Lung (tissue), 12 donors: Measurements from ENCODE around the gene MINPP1. TPM values are rescaled to one million over a fixed set of nuclear protein-coding genes. Genes with fewer than 3 reads are reported as not detected.
A peak's percentile ranks its signal among the peaks of the same experiment; 100 is the strongest.

Experiments
- ATAC-seq: fragments of 200-7000 bp; cut with Tn5 transposase; one replicate; pipeline ENCODE4 v1.9.1; 2020; ENCODE audit warnings: moderate number of reproducible peaks; ENCODE audit not compliant: insufficient read depth, low FRiP score
- DNase-seq, 3 donors: peaks; one replicate each; pipeline ENCODE4 v3.0.0-alpha.2; 2013 to 2017
- H3K27ac ChIP-seq, 2 donors: one replicate each; pipeline ENCODE4 v1.5.1; 2013; ENCODE audit warnings: mild to moderate bottlenecking in 2 of 2, moderate library complexity in 2 of 2, control low read depth in 1 of 2, inconsistent platforms in 1 of 2, low read depth in 1 of 2, low read length in 1 of 2
- H3K27me3 ChIP-seq, 3 donors: one replicate each; pipeline ENCODE4 v1.5.1; 2013; ENCODE audit warnings: low read length in 2 of 3; ENCODE audit not compliant: control insufficient read depth in 3 of 3, insufficient read depth in 3 of 3
- H3K36me3 ChIP-seq, 4 donors: one replicate each; pipeline ENCODE4 v1.5.1; 2013; ENCODE audit warnings: low read length in 4 of 4, mild to moderate bottlenecking in 1 of 4, moderate library complexity in 1 of 4; ENCODE audit not compliant: control insufficient read depth in 4 of 4, insufficient read depth in 4 of 4
- H3K4me1 ChIP-seq, 5 donors: one replicate each; pipeline ENCODE4 v1.5.1; 2013; ENCODE audit warnings: low read length in 5 of 5, mild to moderate bottlenecking in 2 of 5, moderate library complexity in 1 of 5; ENCODE audit not compliant: control insufficient read depth in 5 of 5, insufficient read depth in 5 of 5
- H3K4me3 ChIP-seq: one replicate; pipeline ENCODE4 v1.5.1; 2013; ENCODE audit warnings: mild to moderate bottlenecking, control low read depth, moderate library complexity
- H3K9ac ChIP-seq, 2 donors: one replicate each; pipeline ENCODE4 v1.5.1; 2013; ENCODE audit warnings: low read length in 2 of 2, control low read depth in 1 of 2; ENCODE audit not compliant: insufficient read depth in 1 of 2
- H3K9me3 ChIP-seq, 4 donors: one replicate each; pipeline ENCODE4 v1.5.1; 2013; ENCODE audit warnings: low read length in 3 of 4, mild to moderate bottlenecking in 1 of 4, moderate library complexity in 1 of 4; ENCODE audit not compliant: control insufficient read depth in 4 of 4, insufficient read depth in 3 of 4
- CTCF ChIP-seq: IDR thresholded peaks from 2 replicates; pipeline ENCODE4 v1.5.1; 2012; ENCODE audit warnings: mild to moderate bottlenecking; ENCODE audit errors: control extremely low read depth, extremely low read depth
- WGBS, 2 donors: extraction: QIAGEN DNeasy Blood & Tissue Kit; methylation state at CpG; one replicate each; pipeline ENCODE4 v1.1.7; 2013; 5-methylcytosine and 5-hydroxymethylcytosine counted together
- polyA plus RNA-seq, 2 donors: library from polyadenylated mRNA; stranded (reverse); fragments of 200-250 nt; gene quantifications; one replicate each; pipeline ENCODE4 v1.2.1, GENCODE V29; 2013
- total RNA-seq, 2 donors: library from RNA; depleted of rRNA in 1 of 2; stranded (reverse); fragments of >200 nt in 1 of 2; gene quantifications; one replicate each; pipeline ENCODE4 v1.2.1, GENCODE V29; 2014 to 2021
- donor health status: control.
- donor health status: control.
- donor health status: Bipolar disorder and iron deficiency.
- donor health status: healthy.
- donor health status: DM: yes; HTN: yes; CAD: no.

MINPP1 gene
- total and polyA plus RNA-seq, 4 donors = 8.2 to 31.2 (median 12.4) TPM

- no peak overlapping the region for H3K4me3 ChIP-seq
- peaks cover 0 to 21% (median 6%) of the 10 kb centered on the region in 5 donors for H3K4me1 ChIP-seq
- H3K27me3 ChIP-seq = no peaks in the 10 kb centered on the region
- ATAC-seq = no peak
- peaks cover 0 to 1% (median 0%) of the 10 kb centered on the region in 4 donors for H3K9me3 ChIP-seq
- 61 to 81% methylated on average over 1 of the region's 1 CpG for WGBS, 2 donors
- H3K27ac ChIP-seq = no peak overlapping the region
- DNase-seq = no peak
- no peak overlapping the region for H3K9ac ChIP-seq
- no peaks in the 10 kb centered on the region for H3K36me3 ChIP-seq
- no peak for TF ChIP-seq CTCF
These were observed 75.3 kb downstream of the MINPP1 start for GRCh38 chr10:87580016-87580415.

GRCh38 chr10:87585565-87586514 is 81.1 kb downstream of the MINPP1 start:
- no peaks in the 10 kb centered on the region for H3K36me3 ChIP-seq
- H3K4me1 ChIP-seq = peaks cover 0 to 6% (median 0%) of the 10 kb centered on the region in 5 donors
- TF ChIP-seq CTCF = no peak
- no peak overlapping the region for H3K4me3 ChIP-seq
- ATAC-seq = peak; percentile 79
- peaks cover 0 to 2% (median 0%) of the 10 kb centered on the region in 4 donors for H3K9me3 ChIP-seq
- 60 to 85% methylated on average over 5 of the region's 5 CpGs for WGBS, 2 donors
- no peaks in the 10 kb centered on the region for H3K27me3 ChIP-seq
- peak; percentile 25 to 61 (median 56) for DNase-seq
- no peak overlapping the region for H3K9ac ChIP-seq
- no peak overlapping the region for H3K27ac ChIP-seq

DNA sequence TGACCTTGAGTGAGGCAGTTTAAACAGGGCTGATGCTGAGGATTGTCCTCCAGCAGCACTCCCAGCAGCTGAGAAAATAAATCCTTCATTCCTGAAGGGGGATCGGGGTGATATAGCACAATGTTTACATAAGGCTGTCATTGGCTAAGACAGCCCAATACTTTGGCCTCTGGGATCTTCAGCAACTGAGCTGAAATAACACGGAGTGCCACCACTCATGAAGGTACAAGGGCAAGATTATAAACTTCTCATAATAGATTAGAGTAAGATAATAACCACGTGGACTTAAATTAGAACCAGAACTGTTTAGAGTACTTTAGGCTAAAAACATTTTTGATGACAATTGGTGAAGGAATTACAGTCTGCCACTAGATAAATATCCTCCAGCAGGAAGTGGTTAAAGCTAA is 85.0 kb downstream of the MINPP1 start:
- Histone ChIP-seq H3K36me3 (no peaks in the 10 kb centered on the region), H3K9ac (no peak overlapping the region), H3K9me3 (peaks cover 0 to 2% (median 0%) of the 10 kb centered on the region in 4 donors), H3K4me1 (peaks cover 0 to 16% (median 7%) of the 10 kb centered on the region in 5 donors), H3K27ac (no peak overlapping the region), H3K4me3 (no peak overlapping the region), H3K27me3 (no peaks in the 10 kb centered on the region)
- no peak for ATAC-seq
- 41 to 62% methylated on average over 3 of the region's 3 CpGs for WGBS, 2 donors
- DNase-seq = no peak
- no peak for TF ChIP-seq CTCF
